OCI-LY1 (cell line): Measurements from ENCODE around the gene GRPEL2.

Experiments used
- H2AFZ ChIP-seq: fragments of 200-600 bp; sonication (generic), shearing (Covaris generic); 2 replicates; pipeline ENCODE4 v1.6.0; 2014; ENCODE audit warnings: antibody characterized with exemption, mild to moderate bottlenecking, low read length
- H3F3A ChIP-seq: fragments of 200-600 bp; sonication (generic), shearing (Covaris generic); 2 replicates; pipeline ENCODE4 v1.6.0; 2014; ENCODE audit warnings: mild to moderate bottlenecking, antibody characterized with exemption, low read length, moderate library complexity; ENCODE audit not compliant: insufficient read depth
- H3K27ac ChIP-seq: fragments of 200-600 bp; sonication (generic); 2 replicates; pipeline ENCODE4 v1.5.1; 2014; ENCODE audit warnings: low read length, mixed run types, mild to moderate bottlenecking, low read depth; ENCODE audit not compliant: poor library complexity, severe bottlenecking
- H3K27me3 ChIP-seq: fragments of 200-600 bp; sonication (generic); 2 replicates; pipeline ENCODE4 v1.6.0; 2014; ENCODE audit warnings: antibody characterized with exemption, mild to moderate bottlenecking, low read length, moderate library complexity; ENCODE audit not compliant: insufficient read depth
- H3K36me3 ChIP-seq: fragments of 200-600 bp; sonication (generic); 2 replicates; pipeline ENCODE4 v1.6.1; 2014; ENCODE audit warnings: mild to moderate bottlenecking, antibody characterized with exemption, low read length, moderate library complexity, mixed read lengths; ENCODE audit not compliant: insufficient read depth
- H3K4me1 ChIP-seq: fragments of 200-600 bp; sonication (generic); 2 replicates; pipeline ENCODE4 v1.5.1; 2014; ENCODE audit warnings: mild to moderate bottlenecking, low read length, moderate library complexity; ENCODE audit not compliant: insufficient read depth, severe bottlenecking
- H3K4me2 ChIP-seq: fragments of 200-600 bp; sonication (generic), shearing (Covaris generic); 2 replicates; pipeline ENCODE4 v1.6.1; 2014; ENCODE audit warnings: low read length
- H3K4me3 ChIP-seq: fragments of 200-600 bp; sonication (generic); 2 replicates; pipeline ENCODE4 v1.5.1; 2014; ENCODE audit warnings: low read length, low read depth, mild to moderate bottlenecking, mixed read lengths; ENCODE audit not compliant: poor library complexity, severe bottlenecking
- H3K79me2 ChIP-seq: fragments of 200-600 bp; shearing (Covaris generic); 2 replicates; pipeline ENCODE4 v1.6.1; 2016; ENCODE audit warnings: mixed run types, low read length, mixed read lengths; ENCODE audit not compliant: insufficient read depth
- H3K9ac ChIP-seq: fragments of 200-600 bp; sonication (generic), shearing (Covaris generic); 2 replicates; pipeline ENCODE4 v1.6.1; 2014; ENCODE audit warnings: mild to moderate bottlenecking, low read length, mixed read lengths
- H3K9me2 ChIP-seq: fragments of 200-600 bp; sonication (generic), shearing (Covaris generic); 2 replicates; pipeline ENCODE4 v1.6.1; 2014; ENCODE audit warnings: low read depth, mild to moderate bottlenecking, low read length, mixed read lengths
- H3K9me3 ChIP-seq: fragments of 200-600 bp; shearing (Covaris generic); 2 replicates; pipeline ENCODE4 v1.6.1; 2014; ENCODE audit warnings: low read length, mixed read lengths
- H4K20me1 ChIP-seq: fragments of 200-600 bp; sonication (generic), shearing (Covaris generic); 2 replicates; pipeline ENCODE4 v1.6.0; 2016; ENCODE audit warnings: mild to moderate bottlenecking, low read length; ENCODE audit not compliant: insufficient read depth
- CTCF ChIP-seq: fragments of 200-600 bp; sonication (generic), shearing (Covaris generic); IDR thresholded peaks from 2 replicates; pipeline ENCODE4 v1.5.1; 2017; ENCODE audit warnings: mild to moderate bottlenecking, antibody characterized with exemption, low read length, moderate library complexity, mixed read lengths
- EZH2 ChIP-seq: fragments of 200-600 bp; sonication (generic), shearing (Covaris generic); IDR thresholded peaks from 2 replicates; pipeline ENCODE4 v1.8.0; 2017; ENCODE audit warnings: borderline replicate concordance, mixed run types, mild to moderate bottlenecking, antibody characterized with exemption, low read length, moderate library complexity, mixed read lengths

Gene GRPEL2

GRCh38 chr5:149303210-149303609 is 42.1 kb upstream of the GRPEL2 start:
- no peaks in the 10 kb centered on the region for H3K79me2 ChIP-seq
- H3K4me2 ChIP-seq: no peak overlapping the region
- H3F3A ChIP-seq: no peaks in the 10 kb centered on the region
- H4K20me1 ChIP-seq: no peaks in the 10 kb centered on the region
- H3K4me1 ChIP-seq: no peaks in the 10 kb centered on the region
- no peaks in the 10 kb centered on the region; the same call in 1 of the 2 replicates for H3K27me3 ChIP-seq
- no peak overlapping the region for H3K9ac ChIP-seq
- no peak overlapping the region for H3K27ac ChIP-seq
- H3K9me2 ChIP-seq: no peaks in the 10 kb centered on the region
- TF ChIP-seq EZH2 (no peak), CTCF (no peak)
- H3K9me3 ChIP-seq: no peaks in the 10 kb centered on the region
- H3K4me3 ChIP-seq: no peak overlapping the region
- no peak overlapping the region for H2AFZ ChIP-seq
- H3K36me3 ChIP-seq: no peaks in the 10 kb centered on the region

- Histone ChIP-seq H3K4me3 (no peak overlapping the region), H3K9me2 (no peaks in the 10 kb centered on the region), H3K4me1 (no peaks in the 10 kb centered on the region), H3K27ac (no peak overlapping the region), H3K9ac (no peak overlapping the region), H3K9me3 (no peaks in the 10 kb centered on the region), H3K79me2 (no peaks in the 10 kb centered on the region), H4K20me1 (no peaks in the 10 kb centered on the region), H3K27me3 (no peaks in the 10 kb centered on the region; the same call in 1 of the 2 replicates), H3F3A (no peaks in the 10 kb centered on the region), H3K36me3 (no peaks in the 10 kb centered on the region), H2AFZ (no peak overlapping the region), H3K4me2 (no peak overlapping the region)
- no peak for TF ChIP-seq CTCF
- no peak for TF ChIP-seq EZH2
Measured at GRCh38 chr5:149304195-149305078, 40.9 kb upstream of the GRPEL2 start.

- Histone ChIP-seq H3F3A (no peaks in the 10 kb centered on the region), H3K9me3 (no peaks in the 10 kb centered on the region), H2AFZ (no peak overlapping the region), H3K79me2 (no peaks in the 10 kb centered on the region), H3K36me3 (no peaks in the 10 kb centered on the region), H3K4me1 (no peaks in the 10 kb centered on the region), H3K9me2 (no peaks in the 10 kb centered on the region), H3K4me2 (no peak overlapping the region), H4K20me1 (no peaks in the 10 kb centered on the region), H3K27ac (no peak overlapping the region), H3K4me3 (no peak overlapping the region), H3K27me3 (peaks cover 10% of the 10 kb centered on the region; the same call in 1 of the 2 replicates), H3K9ac (no peak overlapping the region)
- no peak for TF ChIP-seq CTCF
- TF ChIP-seq EZH2: no peak
Measured at GRCh38 chr5:149309354-149309753, 35.9 kb upstream of the GRPEL2 start.
